Activated CD8-positive, alpha-beta memory T cell treated with anti-CD3 and anti-CD28 coated beads for 4 hours (primary cell): ENCODE measurements around the gene HOXB3.

Experiments
- DNase-seq, 2 donors: peaks; one replicate each; pipeline ENCODE4 v3.0.0-alpha.2; 2020; ENCODE audit warnings: low read depth in 2 of 2

Gene HOXB3

GRCh38 chr17:48586355-48587258, 3.4 kb downstream of the HOXB3 start:
- DNase-seq: no peak

GRCh38 chr17:48584223-48584741, 5.8 kb downstream of the HOXB3 start:
- DNase-seq: no peak

- no peak for DNase-seq
These were observed 6.3 kb downstream of the HOXB3 start for GRCh38 chr17:48583708-48584222.

GRCh38 chr17:48582750-48583069, 7.3 kb downstream of the HOXB3 start:
- no peak for DNase-seq

GRCh38 chr17:48579760-48580554, 10.1 kb downstream of the HOXB3 start:
- DNase-seq: no peak

GRCh38 chr17:48579471-48579759, 10.6 kb downstream of the HOXB3 start:
- DNase-seq: no peak

GRCh38 chr17:48578616-48579470, 11.2 kb downstream of the HOXB3 start:
- DNase-seq: no peak

GRCh38 chr17:48577946-48578615, 12.0 kb downstream of the HOXB3 start, which contains the start of gene HOXB4:
HOXB4 (minus strand) TSS chr17:48578350; CDS start chr17:48578319, 31 bp downstream.
- peak in 1 of 2 donors; percentile 43 for DNase-seq

- DNase-seq: no peak
These were observed 12.6 kb downstream of the HOXB3 start for GRCh38 chr17:48577330-48577945.

GRCh38 chr17:48576479-48577309, 13.3 kb downstream of the HOXB3 start:
- no peak for DNase-seq

- DNase-seq: no peak
These were observed 14.2 kb downstream of the HOXB3 start for GRCh38 chr17:48575673-48576478.

- no peak for DNase-seq
These were observed 14.9 kb downstream of the HOXB3 start for GRCh38 chr17:48575066-48575582.

GRCh38 chr17:48574505-48575065, 15.5 kb downstream of the HOXB3 start:
- DNase-seq: no peak

- no peak for DNase-seq
These were observed 18.1 kb downstream of the HOXB3 start for GRCh38 chr17:48571826-48572417.

GRCh38 chr17:48571024-48571818, 18.8 kb downstream of the HOXB3 start:
- DNase-seq: no peak

GRCh38 chr17:48570325-48571023, 19.6 kb downstream of the HOXB3 start:
- no peak for DNase-seq
